Testis (tissue), 2 donors: ENCODE measurements around the gene FHAD1.

ENCODE experiments used
- CTCF ChIP-seq, 3 experiments: fragments of 450-650 bp in 2 of 3; fragments of 200-600 bp in 1 of 3; sonication (generic) in 1 of 3; IDR thresholded peaks; one replicate each; pipeline ENCODE4 v1.5.1; 2016 to 2019; ENCODE audit warnings: antibody characterized with exemption in 3 of 3, mild to moderate bottlenecking in 2 of 3, moderate library complexity in 1 of 3
- POLR2A ChIP-seq: fragments of 450-650 bp; IDR thresholded peaks from one replicate; pipeline ENCODE4 v1.6.1; 2017; ENCODE audit warnings: antibody characterized with exemption, mild to moderate bottlenecking, moderate library complexity

- TF ChIP-seq CTCF (IDR thresholded peaks at IDR 0.05) (no peak), POLR2A (no peak)
Measured at GRCh38 chr1:15424146-15424667, 177.2 kb downstream of the FHAD1 start.
